Coronary artery (tissue), 2 donors: ENCODE data around the gene TMEM131L.

Experiments used
- DNase-seq: peaks from one replicate; pipeline ENCODE4 v3.0.0-alpha.2; 2017; ENCODE audit warnings: low spot score
- H3K27ac ChIP-seq, 2 donors: fragments of 200-600 bp; sonication (generic); one replicate each; pipeline ENCODE4 v1.5.1; 2016 to 2019
- H3K4me3 ChIP-seq: fragments of 200-600 bp; sonication (generic); 2 replicates; pipeline ENCODE4 v1.5.1; 2016; ENCODE audit warnings: mild to moderate bottlenecking, moderate library complexity
- TF ChIP-seq, protein P1 (sequence below): fragments of 200-600 bp; sonication (generic); IDR thresholded peaks from one replicate; pipeline ENCODE4 v1.5.1; 2019; ENCODE audit warnings: antibody characterized with exemption

TMEM131L gene

DNA sequence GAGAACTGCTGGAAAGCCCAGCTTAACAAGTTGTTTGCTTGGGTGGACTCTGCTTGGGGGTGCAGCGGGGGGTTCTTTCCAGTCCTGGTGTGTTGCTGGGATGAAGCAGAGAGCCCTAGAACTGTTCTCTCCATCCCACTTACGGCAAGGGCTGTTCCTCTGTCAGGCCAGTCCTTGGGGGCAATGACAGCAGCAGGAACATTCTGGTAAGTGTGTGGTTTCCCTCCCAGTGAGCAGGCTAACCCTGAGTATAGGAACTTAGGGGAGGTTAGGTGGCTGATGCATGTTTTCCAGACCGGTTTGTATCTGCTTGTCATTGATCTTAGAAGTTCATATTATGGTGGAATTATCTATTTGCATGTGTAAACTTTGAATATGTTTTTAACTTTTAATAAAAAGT lies 171.0 kb downstream of the TMEM131L start:
- no peak for DNase-seq
- no peak overlapping the region for H3K4me3 ChIP-seq
- H3K27ac ChIP-seq: no peak overlapping the region
- TF ChIP-seq, protein P1, sequence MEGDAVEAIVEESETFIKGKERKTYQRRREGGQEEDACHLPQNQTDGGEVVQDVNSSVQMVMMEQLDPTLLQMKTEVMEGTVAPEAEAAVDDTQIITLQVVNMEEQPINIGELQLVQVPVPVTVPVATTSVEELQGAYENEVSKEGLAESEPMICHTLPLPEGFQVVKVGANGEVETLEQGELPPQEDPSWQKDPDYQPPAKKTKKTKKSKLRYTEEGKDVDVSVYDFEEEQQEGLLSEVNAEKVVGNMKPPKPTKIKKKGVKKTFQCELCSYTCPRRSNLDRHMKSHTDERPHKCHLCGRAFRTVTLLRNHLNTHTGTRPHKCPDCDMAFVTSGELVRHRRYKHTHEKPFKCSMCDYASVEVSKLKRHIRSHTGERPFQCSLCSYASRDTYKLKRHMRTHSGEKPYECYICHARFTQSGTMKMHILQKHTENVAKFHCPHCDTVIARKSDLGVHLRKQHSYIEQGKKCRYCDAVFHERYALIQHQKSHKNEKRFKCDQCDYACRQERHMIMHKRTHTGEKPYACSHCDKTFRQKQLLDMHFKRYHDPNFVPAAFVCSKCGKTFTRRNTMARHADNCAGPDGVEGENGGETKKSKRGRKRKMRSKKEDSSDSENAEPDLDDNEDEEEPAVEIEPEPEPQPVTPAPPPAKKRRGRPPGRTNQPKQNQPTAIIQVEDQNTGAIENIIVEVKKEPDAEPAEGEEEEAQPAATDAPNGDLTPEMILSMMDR: no peak

DNA sequence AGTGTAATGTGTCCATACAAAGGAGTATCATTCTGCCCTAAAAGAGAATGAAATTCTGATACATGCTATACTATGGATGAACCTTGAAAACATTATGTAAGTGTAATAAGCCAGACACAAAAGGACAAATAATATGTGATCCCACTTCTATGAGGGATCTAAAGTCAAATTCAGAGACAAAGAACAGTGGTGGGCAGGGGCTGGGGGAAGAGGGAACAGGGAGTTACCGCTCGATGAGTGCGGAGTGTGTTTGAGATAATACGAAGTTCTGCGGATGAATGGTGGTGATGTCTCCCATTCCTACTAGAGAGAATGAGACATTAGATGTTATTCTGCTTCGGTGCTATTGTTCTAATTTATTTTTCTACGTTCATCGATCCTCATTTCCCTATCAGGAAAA lies 171.9 kb downstream of the TMEM131L start:
- TF ChIP-seq, protein P1: no peak
- H3K27ac ChIP-seq: no peak overlapping the region
- H3K4me3 ChIP-seq: no peak overlapping the region
- no peak for DNase-seq

DNA sequence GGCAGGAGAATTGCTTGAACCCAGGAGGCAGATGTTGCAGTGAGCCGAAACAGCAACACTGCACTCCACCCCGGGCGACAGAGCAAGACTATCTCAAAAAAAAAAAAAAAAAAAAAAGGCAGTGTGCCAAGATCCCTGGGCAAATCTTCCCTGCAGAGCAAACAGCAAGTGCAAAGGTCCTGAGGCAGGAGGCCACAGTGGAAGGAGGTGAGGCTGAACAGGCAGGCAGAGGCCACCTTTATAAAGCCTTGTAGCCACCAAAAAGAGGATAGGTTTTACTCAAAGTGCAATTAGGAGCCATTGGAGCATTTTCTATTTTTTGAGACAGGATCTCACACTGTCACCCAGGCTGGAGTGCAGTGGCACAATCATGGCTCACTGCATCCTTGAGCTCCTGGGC lies 172.8 kb downstream of the TMEM131L start:
- TF ChIP-seq, protein P1: no peak
- H3K4me3 ChIP-seq: no peak overlapping the region
- no peak for DNase-seq
- no peak overlapping the region for H3K27ac ChIP-seq

DNA sequence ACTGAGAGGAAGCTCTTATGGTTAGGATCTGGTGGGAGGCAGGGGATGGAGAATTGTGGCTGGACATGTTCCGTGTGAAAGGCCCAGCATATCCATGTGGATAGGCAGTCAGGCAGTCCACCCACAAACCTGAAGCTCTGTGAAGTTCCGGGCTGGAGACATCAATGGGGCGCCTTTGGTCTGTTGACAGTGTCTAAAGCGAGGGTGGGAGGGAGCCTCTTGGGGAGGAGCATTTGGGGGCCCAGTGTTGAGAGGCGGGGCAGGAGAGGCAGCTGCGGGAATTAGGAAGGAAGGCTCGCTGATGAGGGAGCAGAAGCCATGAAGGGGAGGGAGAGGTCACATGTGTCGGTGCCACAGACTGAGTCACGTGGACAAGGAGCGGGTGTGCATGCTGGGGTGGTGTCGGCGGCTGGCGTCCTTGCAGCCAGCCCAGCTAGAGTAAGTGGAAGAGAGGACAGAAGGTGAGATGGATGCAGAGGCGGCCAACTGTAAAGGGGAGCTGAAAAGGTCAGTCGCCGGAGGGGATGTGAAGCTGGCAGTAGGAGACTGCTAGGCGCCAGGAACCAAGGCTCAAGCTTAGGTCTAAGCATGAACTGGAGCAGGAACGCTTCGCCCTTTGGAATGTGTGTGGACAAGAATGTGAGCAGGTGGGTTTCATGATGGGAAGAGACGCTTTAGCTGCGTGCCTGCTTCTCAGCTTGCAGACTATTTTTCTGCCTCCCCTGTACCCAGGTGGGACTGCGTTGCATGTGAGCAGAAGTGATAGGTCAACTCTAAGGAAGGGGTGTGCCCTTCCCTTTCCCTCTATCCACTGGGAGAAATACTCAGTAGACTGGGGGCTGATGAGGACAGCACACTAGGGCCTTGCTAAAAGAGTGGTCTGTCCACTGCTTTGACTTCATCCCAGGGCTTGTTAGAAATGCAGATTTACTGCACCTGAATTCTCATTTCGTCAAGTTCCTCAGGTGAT lies 174.0 kb downstream of the TMEM131L start:
- H3K27ac ChIP-seq: no peak overlapping the region
- H3K4me3 ChIP-seq: no peak overlapping the region
- TF ChIP-seq, protein P1: no peak
- DNase-seq: no peak

DNA sequence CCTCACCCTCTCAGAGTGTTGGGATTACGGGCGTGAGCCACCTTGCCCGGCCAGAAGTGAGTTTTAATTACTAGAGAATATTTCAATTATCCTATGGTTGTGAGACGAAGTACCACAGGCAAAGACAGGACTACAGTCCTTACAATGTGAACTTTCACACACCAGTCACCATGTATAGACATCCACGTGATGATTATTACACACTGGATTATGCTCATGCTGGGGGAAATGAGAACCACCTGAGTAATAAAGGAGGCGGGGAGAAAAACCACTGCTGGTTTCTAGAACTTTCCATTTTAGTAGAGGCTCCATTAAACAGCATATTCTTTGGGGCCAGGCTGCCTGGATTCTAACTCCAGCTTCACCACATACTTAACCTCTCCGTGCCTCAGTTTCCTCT lies 175.4 kb downstream of the TMEM131L start:
- H3K4me3 ChIP-seq: no peak overlapping the region
- H3K27ac ChIP-seq: no peak overlapping the region
- TF ChIP-seq, protein P1: no peak
- no peak for DNase-seq

DNA sequence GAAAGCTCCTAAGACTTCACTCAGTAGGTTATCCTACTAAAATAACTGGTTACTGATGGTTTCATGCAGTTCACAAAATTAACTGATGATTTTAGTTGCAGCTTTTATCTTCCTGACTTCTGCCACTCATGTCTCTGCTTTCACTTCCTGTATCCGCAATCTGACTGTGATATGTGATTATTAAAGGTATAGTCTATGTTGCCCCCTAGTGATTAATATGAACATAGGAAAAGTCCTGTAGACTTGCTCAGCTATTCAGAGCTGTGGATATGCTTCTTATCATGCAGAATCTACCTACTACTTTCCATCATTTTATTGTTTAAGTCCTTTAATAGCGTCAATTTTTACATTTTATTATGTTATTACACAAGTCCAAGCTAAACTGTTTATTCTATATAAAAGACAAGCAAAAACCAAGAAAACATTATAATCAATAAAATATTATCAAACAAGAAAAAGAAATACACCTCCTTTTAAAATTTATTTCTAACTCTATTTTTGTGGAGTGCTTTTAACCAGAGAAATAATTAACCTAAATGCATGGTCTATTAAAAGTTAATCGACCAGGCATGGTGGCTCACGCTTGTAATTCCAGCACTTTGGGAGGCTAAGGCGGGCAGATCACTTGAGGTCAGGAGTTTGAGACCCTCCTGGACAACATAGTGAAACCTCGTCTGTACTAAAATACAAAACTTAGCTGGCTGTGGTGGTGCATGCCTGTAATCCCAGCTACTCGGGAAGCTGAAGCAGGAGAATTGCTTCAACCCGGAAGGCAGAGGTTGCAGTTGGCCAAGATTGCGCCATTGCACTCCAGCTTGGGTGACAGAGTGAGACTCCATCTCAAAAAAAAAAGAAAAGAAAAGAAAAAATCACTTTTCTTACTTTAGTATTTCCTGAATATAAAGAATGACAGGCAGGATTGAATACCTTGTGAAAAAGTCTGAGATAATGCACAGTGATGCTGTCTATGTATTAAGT lies 177.5 kb downstream of the TMEM131L start:
- TF ChIP-seq, protein P1: no peak
- no peak overlapping the region for H3K27ac ChIP-seq
- DNase-seq: no peak

More for the DNA sequence above, 177.5 kb downstream of the TMEM131L start:
- no peak overlapping the region for H3K4me3 ChIP-seq
